Prostate gland (tissue), 2 donors: ENCODE measurements around the gene COL23A1. TPM values are rescaled to one million over a fixed set of nuclear protein-coding genes. Genes with fewer than 3 reads are reported as not detected.

Experiments
- DNase-seq: peaks from one replicate; pipeline ENCODE4 v3.0.0-alpha.2; 2019; ENCODE audit warnings: low spot score
- H3K27ac ChIP-seq, 2 donors: fragments of 200-600 bp; sonication (generic); 2 replicates each; pipeline ENCODE4 v1.5.1; 2017 to 2019
- H3K27me3 ChIP-seq: fragments of 200-600 bp; sonication (generic); replicated peaks from 2 replicates; pipeline ENCODE4 v1.5.1; 2019; ENCODE audit not compliant: insufficient read depth
- H3K36me3 ChIP-seq, 2 donors: fragments of 200-600 bp; sonication (generic); 1 replicate in 1 of 2; 2 replicates in 1 of 2; pipeline versions ENCODE4 v1.5.1 to v1.8.1; 2017 to 2019
- H3K4me1 ChIP-seq: fragments of 200-600 bp; sonication (generic); replicated peaks from 2 replicates; pipeline ENCODE4 v1.5.1; 2019
- H3K4me3 ChIP-seq, 2 donors: fragments of 200-600 bp; sonication (generic); 2 replicates each; pipeline ENCODE4 v1.5.1; 2017 to 2019
- H3K9me3 ChIP-seq: fragments of 200-600 bp; sonication (generic); 2 replicates; pipeline ENCODE4 v1.5.1; 2017
- POLR2A ChIP-seq: fragments of 450-650 bp; IDR thresholded peaks from one replicate; pipeline ENCODE4 v1.6.1; 2016; ENCODE audit warnings: antibody characterized with exemption, mild to moderate bottlenecking
- POLR2AphosphoS5 ChIP-seq: sonication (generic); formaldehyde crosslinking; IDR thresholded peaks from one replicate; pipeline ENCODE4 v1.6.1; 2017; ENCODE audit warnings: antibody characterized with exemption
- WGBS: methylation state at CpG from one replicate; pipeline ENCODE4 v1.1.5; 2018; 5-methylcytosine and 5-hydroxymethylcytosine counted together
- intact Hi-C: fragments of 100-400 bp; cut with DNase I; formaldehyde crosslinking; loops from one replicate; pipeline ENCODE4 v1.14.2; 2022
- total RNA-seq, 2 donors: library from RNA; depleted of rRNA; stranded (reverse); fragments of >200 nt; gene quantifications; one replicate each; pipeline ENCODE4 v1.1.0, GENCODE V29; 2016
- TF ChIP-seq, protein P1 (sequence below), 4 experiments: fragments of 200-600 bp in 2 of 4; fragments of 450-650 bp in 2 of 4; sonication (generic) in 2 of 4; IDR thresholded peaks; 1 replicate in 3 of 4; 2 replicates in 1 of 4; pipeline ENCODE4 v1.5.1; 2016 to 2019; ENCODE audit warnings: antibody characterized with exemption in 4 of 4, mild to moderate bottlenecking in 2 of 4, moderate library complexity in 2 of 4

The COL23A1 gene
- total RNA-seq, 2 donors from 2014 or later, result 2.7 to 6.1 TPM

DNA sequence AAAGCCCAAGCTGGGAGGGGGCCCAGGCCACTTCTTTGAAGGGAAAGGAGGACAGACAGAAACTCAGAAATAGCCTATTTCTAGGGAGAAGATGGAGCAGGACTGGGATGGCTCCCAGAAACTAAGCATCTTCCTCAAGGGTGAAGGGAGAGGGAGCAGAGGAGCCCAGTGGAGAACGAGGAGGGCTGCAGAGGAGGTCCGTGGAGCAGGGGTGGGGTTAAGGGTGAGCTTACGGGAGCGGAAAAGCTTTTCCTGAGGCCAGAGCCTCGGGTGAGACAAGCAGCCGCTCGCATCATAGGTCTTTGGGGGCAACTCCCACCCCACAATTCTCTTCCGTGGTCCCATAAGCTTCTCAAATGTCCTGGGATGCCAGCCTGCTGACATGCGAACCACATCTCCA lies 230.5 kb downstream of the COL23A1 start:
- Histone ChIP-seq H3K27me3 (no peaks in the 10 kb centered on the region), H3K4me1 (peaks cover 6% of the 10 kb centered on the region), H3K4me3 (no peak overlapping the region), H3K36me3 (no peaks in the 10 kb centered on the region), H3K9me3 (no peaks in the 10 kb centered on the region), H3K27ac (no peak overlapping the region)
- 77% methylated on average over 9 of the region's 9 CpGs for WGBS
- intact Hi-C loops, result no loop called here
- DNase-seq, result no peak
- no peak for TF ChIP-seq POLR2A
- TF ChIP-seq POLR2AphosphoS5, result no peak
- TF ChIP-seq, protein P1, sequence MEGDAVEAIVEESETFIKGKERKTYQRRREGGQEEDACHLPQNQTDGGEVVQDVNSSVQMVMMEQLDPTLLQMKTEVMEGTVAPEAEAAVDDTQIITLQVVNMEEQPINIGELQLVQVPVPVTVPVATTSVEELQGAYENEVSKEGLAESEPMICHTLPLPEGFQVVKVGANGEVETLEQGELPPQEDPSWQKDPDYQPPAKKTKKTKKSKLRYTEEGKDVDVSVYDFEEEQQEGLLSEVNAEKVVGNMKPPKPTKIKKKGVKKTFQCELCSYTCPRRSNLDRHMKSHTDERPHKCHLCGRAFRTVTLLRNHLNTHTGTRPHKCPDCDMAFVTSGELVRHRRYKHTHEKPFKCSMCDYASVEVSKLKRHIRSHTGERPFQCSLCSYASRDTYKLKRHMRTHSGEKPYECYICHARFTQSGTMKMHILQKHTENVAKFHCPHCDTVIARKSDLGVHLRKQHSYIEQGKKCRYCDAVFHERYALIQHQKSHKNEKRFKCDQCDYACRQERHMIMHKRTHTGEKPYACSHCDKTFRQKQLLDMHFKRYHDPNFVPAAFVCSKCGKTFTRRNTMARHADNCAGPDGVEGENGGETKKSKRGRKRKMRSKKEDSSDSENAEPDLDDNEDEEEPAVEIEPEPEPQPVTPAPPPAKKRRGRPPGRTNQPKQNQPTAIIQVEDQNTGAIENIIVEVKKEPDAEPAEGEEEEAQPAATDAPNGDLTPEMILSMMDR (IDR thresholded peaks at IDR 0.05), result no peak

DNA sequence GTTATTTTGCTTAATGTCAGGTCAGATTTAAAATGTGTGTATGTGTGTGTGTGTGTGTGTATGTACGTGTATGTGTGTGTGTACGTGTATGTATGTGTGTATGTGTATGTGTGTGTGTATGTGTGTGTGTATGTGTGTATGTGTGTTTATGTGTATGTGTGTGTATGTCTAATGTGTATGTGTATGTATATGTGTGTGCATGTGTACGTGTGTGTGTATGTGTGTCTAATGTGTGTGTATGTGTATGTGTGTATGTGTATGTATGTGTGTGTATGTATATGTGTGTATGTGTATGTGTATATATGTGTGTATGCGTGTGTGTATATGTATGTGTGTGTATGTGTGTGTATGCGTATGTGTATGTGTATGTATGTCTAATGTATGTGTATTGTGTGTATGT lies 232.5 kb downstream of the COL23A1 start:
- intact Hi-C loops, result no loop called here
- Histone ChIP-seq H3K27ac (no peak overlapping the region), H3K36me3 (no peaks in the 10 kb centered on the region), H3K9me3 (no peaks in the 10 kb centered on the region), H3K4me3 (no peak overlapping the region), H3K4me1 (peaks cover 6% of the 10 kb centered on the region), H3K27me3 (no peaks in the 10 kb centered on the region)
- WGBS, result 90% methylated on average over 5 of the region's 5 CpGs
- DNase-seq, result no peak
- TF ChIP-seq POLR2AphosphoS5, result no peak
- TF ChIP-seq, protein P1 (IDR thresholded peaks at IDR 0.05), result no peak
- TF ChIP-seq POLR2A, result no peak

DNA sequence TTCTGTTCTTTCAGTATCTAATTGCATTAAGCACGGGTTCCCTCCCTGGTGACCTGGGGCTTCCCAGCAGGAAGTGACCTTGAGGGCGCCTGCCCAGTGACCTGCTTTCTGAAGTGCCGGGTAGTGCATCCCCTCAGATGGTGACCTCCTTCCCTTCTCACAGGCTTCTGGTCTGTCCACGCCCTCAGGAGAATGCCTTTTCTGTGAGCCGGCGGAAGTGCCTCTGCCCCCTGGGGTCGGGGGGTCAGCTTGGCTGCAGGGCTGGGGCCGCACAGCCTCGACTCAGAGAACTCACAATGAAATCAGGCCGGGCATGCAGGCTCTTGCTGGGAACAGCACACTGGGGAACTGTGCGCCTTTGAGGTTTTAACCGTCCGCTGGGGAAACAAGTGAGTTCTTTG lies 233.1 kb downstream of the COL23A1 start:
- no peak overlapping the region for H3K4me3 ChIP-seq
- no peak overlapping the region for H3K27ac ChIP-seq
- H3K27me3 ChIP-seq, result no peaks in the 10 kb centered on the region
- H3K9me3 ChIP-seq, result no peaks in the 10 kb centered on the region
- no peaks in the 10 kb centered on the region for H3K36me3 ChIP-seq
- TF ChIP-seq POLR2AphosphoS5 (no peak), POLR2A (no peak)
- TF ChIP-seq, protein P1 (IDR thresholded peaks at IDR 0.05), result no peak
- no peak for DNase-seq
- 43% methylated on average over 13 of the region's 13 CpGs for WGBS
- peaks cover 6% of the 10 kb centered on the region for H3K4me1 ChIP-seq
- intact Hi-C loops, result no loop called here

DNA sequence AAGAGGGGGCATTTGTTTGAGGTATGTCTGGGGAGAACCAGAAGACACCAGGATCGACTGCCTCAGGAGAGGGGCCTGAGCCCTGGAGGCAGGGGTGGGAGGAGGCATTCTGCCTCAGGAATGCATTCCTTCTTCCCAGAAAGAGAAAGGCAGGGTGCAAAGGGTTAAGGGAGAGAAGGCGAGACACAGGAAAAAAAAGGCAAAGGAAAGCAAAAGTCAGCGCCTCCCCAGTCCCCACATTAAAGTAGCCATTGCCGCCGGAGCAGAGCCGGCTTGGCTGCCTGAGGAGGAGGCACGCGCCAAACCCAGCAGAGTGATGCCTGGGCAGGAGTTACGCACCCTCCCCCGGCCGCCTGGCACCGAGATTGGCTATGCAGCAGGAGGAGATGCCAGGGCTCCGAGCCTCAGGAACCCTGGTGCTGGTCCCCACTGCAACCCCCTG lies 233.7 kb downstream of the COL23A1 start:
- Histone ChIP-seq H3K36me3 (no peaks in the 10 kb centered on the region), H3K27me3 (no peaks in the 10 kb centered on the region), H3K27ac (no peak overlapping the region), H3K9me3 (no peaks in the 10 kb centered on the region), H3K4me1 (peaks cover 6% of the 10 kb centered on the region), H3K4me3 (no peak overlapping the region)
- WGBS, result 3% methylated on average over 13 of the region's 13 CpGs
- intact Hi-C loops, result no loop called here
- TF ChIP-seq POLR2A (no peak), POLR2AphosphoS5 (no peak)
- TF ChIP-seq, protein P1 (IDR thresholded peaks at IDR 0.05), result no peak
- DNase-seq, result peak; percentile 45

DNA sequence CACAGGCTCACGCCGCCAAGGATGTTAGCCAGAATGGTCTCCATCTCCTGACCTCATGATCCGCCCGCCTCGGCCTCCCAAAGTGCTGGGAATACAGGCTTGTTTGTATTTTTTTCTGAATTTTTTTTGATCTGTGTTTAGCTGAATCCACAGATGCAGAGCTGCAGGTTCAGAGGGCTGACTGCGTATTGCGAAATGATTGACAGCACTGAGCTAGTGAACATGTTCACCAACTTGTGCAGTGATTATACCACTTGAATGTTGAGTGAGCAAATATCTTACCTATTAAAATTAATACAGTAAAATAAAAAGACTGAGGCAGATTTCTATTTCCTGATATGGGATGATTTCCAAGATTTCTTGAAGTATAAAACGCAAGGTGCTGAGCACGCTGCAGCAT lies 234.5 kb downstream of the COL23A1 start:
- TF ChIP-seq, protein P1 (IDR thresholded peaks at IDR 0.05), result no peak
- no peak for TF ChIP-seq POLR2A
- no peak for TF ChIP-seq POLR2AphosphoS5
- no peaks in the 10 kb centered on the region for H3K36me3 ChIP-seq
- intact Hi-C loops, result no loop called here
- no peak overlapping the region for H3K4me3 ChIP-seq
- no peak for DNase-seq
- no peaks in the 10 kb centered on the region for H3K27me3 ChIP-seq
- no peak overlapping the region for H3K27ac ChIP-seq
- H3K9me3 ChIP-seq, result no peaks in the 10 kb centered on the region
- 88% methylated on average over 9 of the region's 9 CpGs for WGBS
- peaks cover 6% of the 10 kb centered on the region for H3K4me1 ChIP-seq
